ENCODE results near the gene DGAT2. TPM values are rescaled to one million over a fixed set of nuclear protein-coding genes. Genes with fewer than 3 reads are reported as not detected.

Gene DGAT2
- total RNA-seq, 1 experiment from 2014 or later: 6.5 TPM

- TF ChIP-seq, protein P1, sequence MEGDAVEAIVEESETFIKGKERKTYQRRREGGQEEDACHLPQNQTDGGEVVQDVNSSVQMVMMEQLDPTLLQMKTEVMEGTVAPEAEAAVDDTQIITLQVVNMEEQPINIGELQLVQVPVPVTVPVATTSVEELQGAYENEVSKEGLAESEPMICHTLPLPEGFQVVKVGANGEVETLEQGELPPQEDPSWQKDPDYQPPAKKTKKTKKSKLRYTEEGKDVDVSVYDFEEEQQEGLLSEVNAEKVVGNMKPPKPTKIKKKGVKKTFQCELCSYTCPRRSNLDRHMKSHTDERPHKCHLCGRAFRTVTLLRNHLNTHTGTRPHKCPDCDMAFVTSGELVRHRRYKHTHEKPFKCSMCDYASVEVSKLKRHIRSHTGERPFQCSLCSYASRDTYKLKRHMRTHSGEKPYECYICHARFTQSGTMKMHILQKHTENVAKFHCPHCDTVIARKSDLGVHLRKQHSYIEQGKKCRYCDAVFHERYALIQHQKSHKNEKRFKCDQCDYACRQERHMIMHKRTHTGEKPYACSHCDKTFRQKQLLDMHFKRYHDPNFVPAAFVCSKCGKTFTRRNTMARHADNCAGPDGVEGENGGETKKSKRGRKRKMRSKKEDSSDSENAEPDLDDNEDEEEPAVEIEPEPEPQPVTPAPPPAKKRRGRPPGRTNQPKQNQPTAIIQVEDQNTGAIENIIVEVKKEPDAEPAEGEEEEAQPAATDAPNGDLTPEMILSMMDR (conservative IDR thresholded peaks at IDR 0.05): no peak
- no peak for TF ChIP-seq EZH2 (IDR thresholded peaks at IDR 0.05; ENCODE audit: low read depth)
- BruUV-seq (replicated peaks): TSS peak; percentile 33
- H3K9me2 ChIP-seq (ENCODE audit: insufficient read depth): no peaks in the 10 kb centered on the region
- no peaks in the 10 kb centered on the region for H3K27me3 ChIP-seq (ENCODE audit: insufficient read depth, low read depth)
- no peak overlapping the region for H2AFZ ChIP-seq
- peak overlapping the region; percentile 96 for H3K4me2 ChIP-seq
- peak overlapping the region; percentile 80 for H3K4me3 ChIP-seq
- H3F3A ChIP-seq (ENCODE audit: insufficient read depth, low read depth): peaks cover 36% of the 10 kb centered on the region
- ChIA-PET CTCF (no interaction called here), POLR2A (ENCODE audit: unreplicated experiment) (interaction anchor here (0.6 kb wide), 2 partner anchors 44 to 194 kb away, joined by 4 to 6 read pairs; no protein-coding TSS in a partner anchor)
- intact Hi-C loops (cut with micrococcal nuclease; ENCODE audit: unreplicated experiment): no loop called here
- no peak for DNase-seq
- H3K79me2 ChIP-seq (ENCODE audit: low read depth): peaks cover 55% of the 10 kb centered on the region
- no peaks in the 10 kb centered on the region for H4K20me1 ChIP-seq (ENCODE audit: insufficient read depth)
- H3K36me3 ChIP-seq (ENCODE audit: low read depth): no peaks in the 10 kb centered on the region
- H3K27ac ChIP-seq: peak overlapping the region; percentile 64
- peaks cover 60% of the 10 kb centered on the region for H3K4me1 ChIP-seq (replicated peaks; ENCODE audit: insufficient read depth)
- H3K9me3 ChIP-seq (ENCODE audit: insufficient read depth, low read depth): no peaks in the 10 kb centered on the region
Observed at GRCh38 chr11:75770102-75770501, 1.5 kb downstream of the DGAT2 start.

- CTCF ChIA-PET: interaction anchor here (0.6 kb wide), 1 partner anchor 84 kb away, joined by 3 read pairs; no protein-coding TSS in a partner anchor
- peak overlapping the region; percentile 64 for H3K27ac ChIP-seq
Observed at GRCh38 chr11:75771646-75772410, 3.2 kb downstream of the DGAT2 start.

GRCh38 chr11:75773595-75774353 lies 5.2 kb downstream of the DGAT2 start:
- Histone ChIP-seq H3K4me1 (replicated peaks; ENCODE audit: insufficient read depth) (peaks cover 70% of the 10 kb centered on the region), H3F3A (ENCODE audit: insufficient read depth, low read depth) (peaks cover 36% of the 10 kb centered on the region), H3K27ac (0 out of 2 replicates have a peak overlapping the region, but pooled peaks have one; percentile 10), H3K27me3 (ENCODE audit: insufficient read depth, low read depth) (no peaks in the 10 kb centered on the region), H3K9me2 (ENCODE audit: insufficient read depth) (no peaks in the 10 kb centered on the region), H4K20me1 (ENCODE audit: insufficient read depth) (no peaks in the 10 kb centered on the region), H3K9me3 (ENCODE audit: insufficient read depth, low read depth) (no peaks in the 10 kb centered on the region), H2AFZ (no peak overlapping the region), H3K4me2 (no peak overlapping the region), H3K4me3 (no peak overlapping the region), H3K79me2 (ENCODE audit: low read depth) (peaks cover 56% of the 10 kb centered on the region), H3K36me3 (ENCODE audit: low read depth) (no peaks in the 10 kb centered on the region)
- ChIA-PET CTCF (no interaction called here), POLR2A (ENCODE audit: unreplicated experiment) (no interaction called here)
- intact Hi-C loops (cut with micrococcal nuclease; ENCODE audit: unreplicated experiment): no loop called here
- BruUV-seq (replicated peaks): no TSS peak
- TF ChIP-seq, protein P1 (conservative IDR thresholded peaks at IDR 0.05): no peak
- no peak for TF ChIP-seq EZH2 (IDR thresholded peaks at IDR 0.05; ENCODE audit: low read depth)
- DNase-seq: no peak

More at GRCh38 chr11:75771646-75772410, 3.2 kb downstream of the DGAT2 start:
- intact Hi-C loops (cut with micrococcal nuclease; ENCODE audit: unreplicated experiment): no loop called here
- TF ChIP-seq, protein P1 (conservative IDR thresholded peaks at IDR 0.05): no peak
- no peak for TF ChIP-seq EZH2 (IDR thresholded peaks at IDR 0.05; ENCODE audit: low read depth)
- DNase-seq: peak in 1 of 2 experiments; percentile 92
- H3K79me2 ChIP-seq (ENCODE audit: low read depth): peaks cover 57% of the 10 kb centered on the region
- H4K20me1 ChIP-seq (ENCODE audit: insufficient read depth): no peaks in the 10 kb centered on the region
- no peaks in the 10 kb centered on the region for H3K9me2 ChIP-seq (ENCODE audit: insufficient read depth)
- no peaks in the 10 kb centered on the region for H3K36me3 ChIP-seq (ENCODE audit: low read depth)
- H3K4me3 ChIP-seq: peak overlapping the region; percentile 80; the same call in 1 of the 2 replicates
- H3K27me3 ChIP-seq (ENCODE audit: insufficient read depth, low read depth): no peaks in the 10 kb centered on the region
- peak overlapping the region; percentile 96 for H3K4me2 ChIP-seq
- POLR2A ChIA-PET (ENCODE audit: unreplicated experiment): interaction anchor here (0.6 kb wide), 1 partner anchor 15 kb away, joined by 3 read pairs; no protein-coding TSS in a partner anchor
- BruUV-seq (replicated peaks): no TSS peak
- H2AFZ ChIP-seq: no peak overlapping the region
- peaks cover 36% of the 10 kb centered on the region for H3F3A ChIP-seq (ENCODE audit: insufficient read depth, low read depth)
- peaks cover 60% of the 10 kb centered on the region for H3K4me1 ChIP-seq (replicated peaks; ENCODE audit: insufficient read depth)
- H3K9me3 ChIP-seq (ENCODE audit: insufficient read depth, low read depth): no peaks in the 10 kb centered on the region
